Measurements from ENCODE around the gene CDH11. TPM values are rescaled to one million over a fixed set of nuclear protein-coding genes. Genes with fewer than 3 reads are reported as not detected.

The CDH11 gene
- total RNA-seq, 2 experiments from 2014 or later, result not detected

DNA sequence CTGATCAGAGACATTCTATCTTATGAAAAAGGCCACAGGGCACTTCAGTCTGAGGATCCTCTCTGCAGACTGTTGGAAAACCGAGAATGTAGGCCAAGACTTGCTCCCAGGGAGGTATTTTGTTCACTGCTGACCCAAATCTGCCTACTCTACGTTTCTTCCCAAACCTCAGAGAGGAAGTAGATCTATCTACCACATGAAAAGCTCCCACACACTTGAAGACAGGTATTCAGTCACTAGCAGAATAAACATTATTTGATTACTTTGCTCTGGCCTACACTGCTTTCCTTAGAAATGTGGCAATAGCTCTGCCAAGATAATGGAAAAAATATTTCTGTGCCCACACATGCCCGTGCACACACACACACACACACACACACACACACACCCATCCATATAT is 164.6 kb downstream of the CDH11 start:
- no peaks in the 10 kb centered on the region for H3K4me1 Mint-ChIP-seq (ENCODE audit: low read depth)
- no peaks in the 10 kb centered on the region for H3K36me3 Mint-ChIP-seq (ENCODE audit: low read depth)
- ATAC-seq (ENCODE audit: poor library complexity) (no peak), DNase-seq (no peak)
- TF ChIP-seq, protein P1, sequence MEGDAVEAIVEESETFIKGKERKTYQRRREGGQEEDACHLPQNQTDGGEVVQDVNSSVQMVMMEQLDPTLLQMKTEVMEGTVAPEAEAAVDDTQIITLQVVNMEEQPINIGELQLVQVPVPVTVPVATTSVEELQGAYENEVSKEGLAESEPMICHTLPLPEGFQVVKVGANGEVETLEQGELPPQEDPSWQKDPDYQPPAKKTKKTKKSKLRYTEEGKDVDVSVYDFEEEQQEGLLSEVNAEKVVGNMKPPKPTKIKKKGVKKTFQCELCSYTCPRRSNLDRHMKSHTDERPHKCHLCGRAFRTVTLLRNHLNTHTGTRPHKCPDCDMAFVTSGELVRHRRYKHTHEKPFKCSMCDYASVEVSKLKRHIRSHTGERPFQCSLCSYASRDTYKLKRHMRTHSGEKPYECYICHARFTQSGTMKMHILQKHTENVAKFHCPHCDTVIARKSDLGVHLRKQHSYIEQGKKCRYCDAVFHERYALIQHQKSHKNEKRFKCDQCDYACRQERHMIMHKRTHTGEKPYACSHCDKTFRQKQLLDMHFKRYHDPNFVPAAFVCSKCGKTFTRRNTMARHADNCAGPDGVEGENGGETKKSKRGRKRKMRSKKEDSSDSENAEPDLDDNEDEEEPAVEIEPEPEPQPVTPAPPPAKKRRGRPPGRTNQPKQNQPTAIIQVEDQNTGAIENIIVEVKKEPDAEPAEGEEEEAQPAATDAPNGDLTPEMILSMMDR (IDR thresholded peaks at IDR 0.05), result no peak
- no peak overlapping the region for H3K4me3 Mint-ChIP-seq
- no peak overlapping the region for H3K27ac Mint-ChIP-seq
- ChIA-PET POLR2A (no interaction called here), CTCF (no interaction called here)
- Histone ChIP-seq H3K27me3 (ENCODE audit: control insufficient read depth in 1 of 2, insufficient read depth in 2 of 2, low read length in 2 of 2) (no peaks in the 10 kb centered on the region), H3K27ac (ENCODE audit: low read depth in 1 of 2, low read length in 2 of 2) (no peak overlapping the region), H3K9me3 (ENCODE audit: control insufficient read depth in 1 of 2, insufficient read depth in 1 of 2, low read length in 2 of 2) (no peaks in the 10 kb centered on the region), H3K36me3 (ENCODE audit: insufficient read depth, low read length) (no peaks in the 10 kb centered on the region), H3K4me1 (ENCODE audit: insufficient read depth, low read length) (no peaks in the 10 kb centered on the region), H3K4me3 (ENCODE audit: low read length) (no peak overlapping the region)
- H3K27me3 Mint-ChIP-seq, result no peaks in the 10 kb centered on the region
- intact Hi-C loops (cut with DNase I, micrococcal nuclease), result no loop called here
- H3K9me3 Mint-ChIP-seq, result peaks cover 8% of the 10 kb centered on the region

DNA sequence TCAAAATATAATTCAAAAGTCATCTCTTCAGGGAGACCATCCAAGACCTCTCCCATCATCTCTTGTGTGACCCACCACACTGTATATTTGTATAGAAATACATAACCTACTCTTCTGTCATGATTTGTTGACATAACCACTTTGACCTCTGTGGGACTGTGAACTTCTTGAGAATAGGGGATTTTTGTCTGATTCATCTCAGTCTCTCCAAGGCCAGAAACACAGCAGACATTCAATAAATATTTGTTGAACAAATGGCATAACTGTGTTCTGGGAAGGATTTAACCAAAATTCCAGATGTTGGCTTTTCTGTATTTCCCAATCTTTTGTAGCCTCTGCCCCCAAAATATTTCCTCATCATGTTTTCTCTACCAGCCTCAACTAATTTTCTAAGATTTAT is 169.7 kb downstream of the CDH11 start:
- H3K9me3 Mint-ChIP-seq, result peaks cover 2% of the 10 kb centered on the region
- no peaks in the 10 kb centered on the region for H3K36me3 Mint-ChIP-seq (ENCODE audit: low read depth)
- no peak for ATAC-seq (ENCODE audit: poor library complexity)
- H3K27me3 Mint-ChIP-seq, result no peaks in the 10 kb centered on the region
- H3K4me1 Mint-ChIP-seq (ENCODE audit: low read depth), result no peaks in the 10 kb centered on the region
- Histone ChIP-seq H3K27ac (ENCODE audit: low read depth in 1 of 2, low read length in 2 of 2) (no peak overlapping the region), H3K27me3 (ENCODE audit: control insufficient read depth in 1 of 2, insufficient read depth in 2 of 2, low read length in 2 of 2) (no peaks in the 10 kb centered on the region), H3K9me3 (ENCODE audit: control insufficient read depth in 1 of 2, insufficient read depth in 1 of 2, low read length in 2 of 2) (peaks cover 0 to 19% of the 10 kb centered on the region in 2 experiments), H3K4me3 (ENCODE audit: low read length) (no peak overlapping the region), H3K4me1 (ENCODE audit: insufficient read depth, low read length) (no peaks in the 10 kb centered on the region), H3K36me3 (ENCODE audit: insufficient read depth, low read length) (no peaks in the 10 kb centered on the region)
- CTCF ChIA-PET, result no interaction called here
- intact Hi-C loops (cut with DNase I, micrococcal nuclease), result no loop called here
- TF ChIP-seq, protein P1 (IDR thresholded peaks at IDR 0.05), result no peak
- no peak overlapping the region for H3K4me3 Mint-ChIP-seq
- no peak overlapping the region for H3K27ac Mint-ChIP-seq
- POLR2A ChIA-PET, result no interaction called here
- no peak for DNase-seq

DNA sequence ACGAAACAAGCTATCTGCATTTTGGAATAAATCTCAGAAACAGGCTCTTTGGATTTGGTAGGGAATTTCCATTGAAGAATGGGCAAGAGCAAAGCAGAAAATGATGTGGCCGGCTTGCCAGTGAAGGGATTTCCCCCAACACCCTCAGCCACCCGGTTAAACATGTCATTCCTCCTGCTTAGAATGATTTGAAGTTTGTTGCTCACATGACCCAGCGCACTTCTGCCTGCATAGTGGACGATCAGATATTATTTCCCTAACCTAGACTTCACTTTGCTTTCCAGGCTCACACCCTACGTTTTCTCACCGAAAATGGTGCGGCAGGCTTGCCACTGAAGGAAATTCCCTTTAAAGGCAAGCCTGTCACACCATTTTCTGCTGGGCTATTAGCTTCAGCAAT is 170.7 kb downstream of the CDH11 start:
- ChIA-PET POLR2A (no interaction called here), CTCF (no interaction called here)
- ATAC-seq (ENCODE audit: poor library complexity), result no peak
- no peak for DNase-seq
- H3K4me1 ChIP-seq (ENCODE audit: insufficient read depth, low read length), result no peaks in the 10 kb centered on the region
- H3K4me3 ChIP-seq (ENCODE audit: low read length), result no peak overlapping the region
- Mint-ChIP-seq H3K36me3 (ENCODE audit: low read depth) (no peaks in the 10 kb centered on the region), H3K27me3 (no peaks in the 10 kb centered on the region), H3K4me3 (no peak overlapping the region), H3K4me1 (ENCODE audit: low read depth) (no peaks in the 10 kb centered on the region), H3K9me3 (peaks cover 2% of the 10 kb centered on the region), H3K27ac (no peak overlapping the region)
- no peak overlapping the region for H3K27ac ChIP-seq (ENCODE audit: low read depth in 1 of 2, low read length in 2 of 2)
- H3K27me3 ChIP-seq (ENCODE audit: control insufficient read depth in 1 of 2, insufficient read depth in 2 of 2, low read length in 2 of 2), result no peaks in the 10 kb centered on the region
- H3K36me3 ChIP-seq (ENCODE audit: insufficient read depth, low read length), result no peaks in the 10 kb centered on the region
- H3K9me3 ChIP-seq (ENCODE audit: control insufficient read depth in 1 of 2, insufficient read depth in 1 of 2, low read length in 2 of 2), result peaks cover 0 to 19% of the 10 kb centered on the region in 2 experiments
- intact Hi-C loops (cut with DNase I, micrococcal nuclease), result no loop called here
- TF ChIP-seq, protein P1 (IDR thresholded peaks at IDR 0.05), result no peak

Measured in CD4-positive, alpha-beta T cell (primary cell).